NCI-H146 treated with DMSO at 0.1 percent for 48 hours (cell line): ENCODE results near the gene DOCK2.
"Not testable (repeated sequence)": the region's sequence is repeated elsewhere in the genome, so short reads cannot be mapped to it uniquely, and the experiment has no call there.

Experiments used
- DNase-seq: peaks from one replicate; lab custom pipeline; 2025; ENCODE audit not compliant: unreplicated experiment; lab: John Stamatoyannopoulos, UW

Gene DOCK2

GRCh38 chr5:169716287-169716686 lies 79.2 kb downstream of the DOCK2 start:
- no peak for DNase-seq

- no peak for DNase-seq
Observed at GRCh38 chr5:169717288-169717687, 80.2 kb downstream of the DOCK2 start.

GRCh38 chr5:169719360-169720314 lies 82.6 kb downstream of the DOCK2 start:
- no peak for DNase-seq

GRCh38 chr5:169721771-169722170 lies 84.7 kb downstream of the DOCK2 start:
- DNase-seq, result no peak

- no peak for DNase-seq
Observed at GRCh38 chr5:169723103-169723831, 86.2 kb downstream of the DOCK2 start.

- no peak for DNase-seq
Observed at GRCh38 chr5:169724303-169725087, 87.4 kb downstream of the DOCK2 start.

- DNase-seq, result not testable (repeated sequence)
Observed at GRCh38 chr5:169725665-169726064, 88.6 kb downstream of the DOCK2 start.

GRCh38 chr5:169728418-169728817 lies 91.3 kb downstream of the DOCK2 start:
- no peak for DNase-seq

GRCh38 chr5:169731221-169731620 lies 94.1 kb downstream of the DOCK2 start:
- no peak for DNase-seq

GRCh38 chr5:169732841-169733240 lies 95.8 kb downstream of the DOCK2 start:
- no peak for DNase-seq

- DNase-seq, result no peak
Observed at GRCh38 chr5:169735913-169736312, 98.8 kb downstream of the DOCK2 start.

GRCh38 chr5:169736653-169737052 lies 99.6 kb downstream of the DOCK2 start:
- no peak for DNase-seq

GRCh38 chr5:169740435-169740834 lies 103.4 kb downstream of the DOCK2 start:
- DNase-seq, result no peak

- no peak for DNase-seq
Observed at GRCh38 chr5:169742771-169743296, 105.8 kb downstream of the DOCK2 start.

- DNase-seq, result no peak
Observed at GRCh38 chr5:169744336-169744735, 107.3 kb downstream of the DOCK2 start.

- DNase-seq, result no peak
Observed at GRCh38 chr5:169745441-169746146, 108.5 kb downstream of the DOCK2 start.

GRCh38 chr5:169746147-169746694 lies 109.1 kb downstream of the DOCK2 start:
- DNase-seq, result no peak

- no peak for DNase-seq
Observed at GRCh38 chr5:169748174-169748573, 111.1 kb downstream of the DOCK2 start.

GRCh38 chr5:169749295-169749694 lies 112.2 kb downstream of the DOCK2 start:
- DNase-seq, result no peak

GRCh38 chr5:169751490-169751889 lies 114.4 kb downstream of the DOCK2 start:
- no peak for DNase-seq
